Measurements from ENCODE around the gene FOS. TPM values are rescaled to one million over a fixed set of nuclear protein-coding genes. Genes with fewer than 3 reads are reported as not detected.

Gene FOS
- total and polyA plus RNA-seq, 2 of the 8 experiments (the other 6 are each of a cell fraction or from before 2014, with no cell fraction given): 50.2 to 51.8 TPM

- no peak for TF ChIP-seq TCF12 (IDR thresholded peaks at IDR 0.05; ENCODE audit: low read depth, low read length)
These were observed 46.0 kb upstream of the FOS start (continued) for GRCh38 chr14:75232597-75232996.
